GM06990 (cell line): Measurements from ENCODE around the gene DNAJC5G.
"Not testable (repeated sequence)": the region's sequence is repeated elsewhere in the genome, so short reads cannot be mapped to it uniquely, and the experiment has no call there.

Source experiments
- DNase-seq: peaks from one replicate; pipeline ENCODE4 v3.0.0-alpha.2; 2011; ENCODE audit not compliant: insufficient read length; ENCODE audit errors: extremely low read depth
- H3K27me3 ChIP-seq: replicated peaks from 2 replicates; pipeline ENCODE4 v1.6.0; 2011; ENCODE audit warnings: low read length; ENCODE audit not compliant: control insufficient read depth, insufficient read depth
- H3K36me3 ChIP-seq: 2 replicates; pipeline ENCODE4 v1.5.1; 2011; ENCODE audit warnings: low read length; ENCODE audit not compliant: control insufficient read depth, insufficient read depth
- H3K4me3 ChIP-seq: replicated peaks from 2 replicates; pipeline ENCODE4 v1.5.1; 2011; ENCODE audit warnings: low read depth, mild to moderate bottlenecking, control low read depth, low read length
- TF ChIP-seq, protein P1 (sequence below): IDR thresholded peaks from 2 replicates; pipeline ENCODE4 v1.5.1; 2011; ENCODE audit warnings: low read length, control low read depth, mild to moderate bottlenecking, inconsistent platforms; ENCODE audit not compliant: insufficient read depth, poor library complexity, severe bottlenecking

The DNAJC5G gene

DNA sequence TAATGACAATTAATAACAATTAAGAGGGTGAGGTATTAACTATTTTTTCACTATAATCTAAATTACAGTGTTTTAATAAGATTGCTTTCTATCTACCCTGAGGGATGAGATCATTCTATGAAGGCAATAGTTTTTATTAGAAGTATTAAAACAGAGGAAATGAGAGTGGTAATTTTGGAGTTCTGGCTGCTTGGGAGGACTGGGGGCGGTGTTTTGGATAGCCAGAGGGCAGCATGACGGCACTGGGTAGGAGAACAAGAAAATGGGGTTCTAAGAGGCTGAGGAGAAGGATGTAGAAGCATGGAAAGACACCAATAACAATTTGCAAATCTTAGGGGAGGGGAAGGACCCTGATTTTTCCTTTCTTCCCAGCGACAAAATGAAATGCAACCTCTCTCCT is 5.1 kb upstream of the DNAJC5G start:
- TF ChIP-seq, protein P1, sequence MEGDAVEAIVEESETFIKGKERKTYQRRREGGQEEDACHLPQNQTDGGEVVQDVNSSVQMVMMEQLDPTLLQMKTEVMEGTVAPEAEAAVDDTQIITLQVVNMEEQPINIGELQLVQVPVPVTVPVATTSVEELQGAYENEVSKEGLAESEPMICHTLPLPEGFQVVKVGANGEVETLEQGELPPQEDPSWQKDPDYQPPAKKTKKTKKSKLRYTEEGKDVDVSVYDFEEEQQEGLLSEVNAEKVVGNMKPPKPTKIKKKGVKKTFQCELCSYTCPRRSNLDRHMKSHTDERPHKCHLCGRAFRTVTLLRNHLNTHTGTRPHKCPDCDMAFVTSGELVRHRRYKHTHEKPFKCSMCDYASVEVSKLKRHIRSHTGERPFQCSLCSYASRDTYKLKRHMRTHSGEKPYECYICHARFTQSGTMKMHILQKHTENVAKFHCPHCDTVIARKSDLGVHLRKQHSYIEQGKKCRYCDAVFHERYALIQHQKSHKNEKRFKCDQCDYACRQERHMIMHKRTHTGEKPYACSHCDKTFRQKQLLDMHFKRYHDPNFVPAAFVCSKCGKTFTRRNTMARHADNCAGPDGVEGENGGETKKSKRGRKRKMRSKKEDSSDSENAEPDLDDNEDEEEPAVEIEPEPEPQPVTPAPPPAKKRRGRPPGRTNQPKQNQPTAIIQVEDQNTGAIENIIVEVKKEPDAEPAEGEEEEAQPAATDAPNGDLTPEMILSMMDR, result no peak
- H3K27me3 ChIP-seq, result no peaks in the 10 kb centered on the region; the same call in 1 of the 2 replicates

DNA sequence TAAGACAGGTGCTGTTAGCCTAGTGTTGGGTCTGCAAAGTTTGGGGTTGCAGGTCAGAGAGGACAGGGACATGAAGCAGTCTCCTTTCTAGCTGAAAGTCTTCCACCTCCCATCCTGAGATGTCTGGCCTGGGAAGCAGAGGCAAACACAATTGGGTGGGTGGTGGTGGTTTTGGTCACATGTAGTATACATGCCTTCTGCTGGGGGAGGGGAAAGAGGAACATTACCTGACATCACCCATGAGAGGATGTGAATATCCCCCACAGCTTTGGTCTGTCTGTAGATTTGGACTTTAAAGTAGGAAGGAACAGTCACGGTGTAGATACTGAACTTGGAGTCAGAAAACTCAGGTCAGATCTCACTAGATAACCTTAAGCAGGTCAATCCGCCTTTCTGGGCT is 4.6 kb upstream of the DNAJC5G start:
- no peaks in the 10 kb centered on the region for H3K36me3 ChIP-seq
- H3K4me3 ChIP-seq, result no peak overlapping the region
- H3K27me3 ChIP-seq, result no peaks in the 10 kb centered on the region; the same call in 1 of the 2 replicates
- DNase-seq, result no peak
- TF ChIP-seq, protein P1, result no peak

More for the DNA sequence above, 5.1 kb upstream of the DNAJC5G start:
- no peak overlapping the region for H3K4me3 ChIP-seq
- H3K36me3 ChIP-seq, result no peaks in the 10 kb centered on the region
- DNase-seq, result no peak

DNA sequence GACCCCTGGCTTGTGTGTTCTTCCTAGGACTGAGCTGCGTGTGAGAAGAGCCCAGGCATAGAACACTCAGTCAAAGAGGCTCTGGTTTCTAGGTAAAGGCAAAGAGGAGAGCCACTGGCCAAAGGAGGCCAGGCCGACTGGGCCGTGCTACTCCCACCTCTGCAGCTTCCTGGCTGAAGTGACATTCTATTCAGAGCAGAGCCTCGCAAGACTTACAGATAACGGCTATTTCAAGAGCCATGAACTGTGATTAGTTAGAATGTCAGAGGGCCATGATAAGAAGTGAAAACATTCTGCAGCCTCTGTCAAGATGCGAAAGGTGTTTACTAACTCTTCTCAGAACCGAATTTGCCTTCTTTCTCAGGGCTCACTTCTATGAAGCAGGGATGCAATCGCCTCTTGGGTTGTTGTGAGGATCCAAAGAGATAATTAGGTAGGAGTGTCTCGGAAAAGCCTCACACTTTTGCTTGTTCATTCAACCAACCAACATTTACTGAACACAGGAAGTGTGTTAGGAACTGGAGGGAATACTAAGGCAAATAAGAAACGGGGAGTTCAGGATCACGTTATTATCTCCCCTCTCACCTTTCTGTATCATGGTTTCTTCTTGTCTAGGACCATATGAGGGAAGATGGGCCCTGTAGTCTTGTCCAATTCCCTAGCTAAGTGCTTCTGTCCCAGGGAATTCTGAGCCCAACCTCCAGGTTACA is 3.4 kb upstream of the DNAJC5G start:
- TF ChIP-seq, protein P1, result no peak
- H3K4me3 ChIP-seq, result no peak overlapping the region
- H3K27me3 ChIP-seq, result no peaks in the 10 kb centered on the region
- no peaks in the 10 kb centered on the region for H3K36me3 ChIP-seq
- no peak for DNase-seq

DNA sequence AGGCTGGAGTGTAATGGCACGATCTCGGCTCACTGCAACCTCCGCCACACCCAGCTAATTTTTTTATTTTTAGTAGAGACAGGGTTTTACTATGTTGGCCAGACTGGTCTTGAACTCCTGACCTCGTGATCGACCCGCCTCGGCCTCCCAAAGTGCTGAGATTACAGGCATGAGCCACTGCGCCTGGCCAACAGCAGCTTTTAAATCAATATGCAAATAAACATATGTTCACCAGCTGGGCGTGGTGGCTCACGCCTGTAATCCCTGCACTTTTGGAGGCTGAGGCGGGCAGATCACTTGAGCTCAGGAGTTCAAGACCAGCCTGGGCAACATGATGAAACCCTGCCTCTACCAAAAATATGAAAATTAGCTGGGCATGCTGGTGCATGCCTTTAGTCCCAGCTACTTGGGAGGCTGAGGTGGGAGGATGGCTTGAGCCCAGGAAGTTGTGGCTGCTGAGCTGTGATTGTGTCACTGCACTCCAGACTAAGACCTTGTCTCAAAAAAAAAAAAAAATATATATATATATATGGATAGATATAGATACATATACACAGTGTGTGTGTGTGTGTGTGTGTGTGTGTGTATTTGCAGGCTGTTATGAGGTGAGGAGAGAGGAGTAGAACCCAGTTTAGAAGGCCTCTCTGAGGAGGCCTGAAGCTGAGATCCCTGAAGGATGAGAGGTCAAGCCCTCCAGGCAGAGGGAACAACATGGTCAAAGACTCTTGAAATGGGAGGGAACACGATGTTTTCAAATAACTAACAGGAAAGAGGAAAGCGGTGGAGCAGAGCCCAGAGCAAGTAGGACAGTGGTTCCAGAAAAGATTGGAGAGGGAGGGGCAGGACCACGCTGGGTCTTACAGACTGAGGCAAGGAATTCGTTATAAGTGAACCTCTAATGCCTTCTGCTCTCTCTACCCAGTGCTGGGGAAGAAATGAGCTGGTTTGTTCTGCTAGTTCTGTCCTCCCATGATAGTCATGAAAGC is 2.4 kb upstream of the DNAJC5G start:
- H3K27me3 ChIP-seq, DNase-seq, H3K4me3 ChIP-seq, H3K36me3 ChIP-seq: not testable (repeated sequence)

DNA sequence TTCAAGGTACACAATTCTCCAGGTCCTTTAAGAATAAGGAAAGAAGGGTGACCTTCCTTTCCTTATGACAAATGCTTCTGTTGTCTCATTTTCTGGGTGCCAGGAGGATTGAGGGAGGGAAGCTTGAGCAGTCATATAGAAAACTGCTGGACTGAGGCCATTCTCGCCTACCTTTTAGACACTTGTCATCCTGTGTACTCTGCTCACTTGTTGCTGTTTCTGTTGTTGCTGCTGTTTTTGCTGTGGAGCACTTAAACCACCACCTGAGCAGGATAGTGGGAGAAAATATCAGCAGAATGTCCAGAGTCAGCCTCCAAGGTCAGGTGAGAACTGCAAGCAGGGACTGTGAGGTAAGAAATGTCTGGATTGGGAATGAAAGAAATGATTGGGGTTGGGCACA is 2.8 kb downstream of the DNAJC5G start:
- DNase-seq, result no peak
- Histone ChIP-seq H3K36me3 (no peaks in the 10 kb centered on the region), H3K27me3 (peaks cover 3% of the 10 kb centered on the region), H3K4me3 (no peak overlapping the region)
- TF ChIP-seq, protein P1, result no peak

DNA sequence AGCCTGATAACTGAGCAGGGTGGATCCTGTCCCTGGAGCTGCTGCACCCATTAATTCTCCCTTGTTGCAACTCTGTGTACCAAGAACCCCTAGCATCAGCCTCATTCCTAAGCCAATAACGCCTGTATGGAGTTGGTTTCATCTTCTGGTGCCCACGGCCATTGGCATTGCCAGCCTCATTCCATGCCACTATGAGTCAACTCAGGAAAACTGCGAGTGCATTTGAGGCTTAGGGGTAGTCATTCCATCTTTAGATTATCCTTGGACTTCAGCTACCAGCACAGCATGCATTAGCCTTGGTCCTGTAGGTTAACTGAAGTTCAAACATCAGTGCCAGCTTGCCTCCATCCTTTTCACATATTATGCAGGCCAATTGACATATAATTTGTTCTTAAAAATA is 5.6 kb downstream of the DNAJC5G start:
- DNase-seq, result no peak
- peaks cover 3% of the 10 kb centered on the region for H3K27me3 ChIP-seq
- TF ChIP-seq, protein P1, result no peak
- no peak overlapping the region for H3K4me3 ChIP-seq
- H3K36me3 ChIP-seq, result no peaks in the 10 kb centered on the region
